ENCODE data around the gene RHOF.
A peak's percentile ranks its signal among the peaks of the same experiment; 100 is the strongest.

Gene RHOF

DNA sequence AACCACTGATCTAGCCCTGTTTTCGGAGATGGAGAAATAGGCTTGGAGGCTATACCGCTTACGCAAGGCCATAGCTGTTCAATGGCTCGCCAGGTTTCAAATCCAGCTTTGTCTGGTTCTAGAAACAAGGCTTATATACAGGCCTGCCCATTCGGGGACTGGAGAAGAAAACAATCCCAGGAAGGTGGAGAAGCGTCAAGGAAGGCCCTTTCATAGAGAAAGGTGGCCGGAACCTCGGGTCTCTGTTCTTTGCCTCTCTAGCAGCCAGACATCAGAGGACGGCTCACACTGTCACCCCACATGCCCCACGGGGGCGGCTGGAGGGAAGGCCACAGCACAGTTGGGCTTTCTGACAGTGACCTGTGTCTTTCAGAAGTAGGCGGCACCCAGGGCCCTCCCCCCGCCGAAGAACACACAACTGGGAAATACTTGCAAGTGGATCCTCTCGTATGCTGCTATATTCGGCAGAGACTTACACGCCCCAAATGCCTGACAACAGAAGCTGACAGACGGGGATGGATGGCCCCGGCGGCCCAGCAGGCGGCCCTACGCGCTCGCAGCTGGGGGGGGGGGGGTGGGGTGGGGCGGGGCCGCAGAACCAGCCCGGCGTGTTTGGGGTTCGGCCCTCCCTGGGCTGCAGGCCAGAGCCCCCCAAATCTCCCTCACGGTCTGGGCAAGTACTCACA, 5.8 kb upstream of the RHOF start:
- peak overlapping the region; percentile 87 to 90 for H3K4me3 ChIP-seq (ENCODE audit: low read length in 2 of 2)
- peaks cover 0 to 8% of the 10 kb centered on the region in 2 donors for H3K36me3 ChIP-seq (ENCODE audit: control insufficient read depth in 2 of 2, insufficient read depth in 2 of 2, low read length in 2 of 2)
- peak overlapping the region; percentile 74 to 96 for H3K9ac ChIP-seq (ENCODE audit: low read depth in 1 of 2, low read length in 2 of 2)
- H3K27ac ChIP-seq (ENCODE audit: low read depth in 2 of 2, low read length in 2 of 2), result peak overlapping the region; percentile 100
- H3K27me3 ChIP-seq (ENCODE audit: control insufficient read depth in 2 of 2, insufficient read depth in 2 of 2, low read length in 2 of 2), result no peaks in the 10 kb centered on the region
- H3K9me3 ChIP-seq (ENCODE audit: control insufficient read depth in 2 of 2, low read length in 2 of 2), result no peaks in the 10 kb centered on the region
- H3K4me1 ChIP-seq (ENCODE audit: control insufficient read depth in 2 of 2, insufficient read depth in 2 of 2, low read length in 2 of 2), result peaks cover 50 to 53% of the 10 kb centered on the region in 2 donors

DNA sequence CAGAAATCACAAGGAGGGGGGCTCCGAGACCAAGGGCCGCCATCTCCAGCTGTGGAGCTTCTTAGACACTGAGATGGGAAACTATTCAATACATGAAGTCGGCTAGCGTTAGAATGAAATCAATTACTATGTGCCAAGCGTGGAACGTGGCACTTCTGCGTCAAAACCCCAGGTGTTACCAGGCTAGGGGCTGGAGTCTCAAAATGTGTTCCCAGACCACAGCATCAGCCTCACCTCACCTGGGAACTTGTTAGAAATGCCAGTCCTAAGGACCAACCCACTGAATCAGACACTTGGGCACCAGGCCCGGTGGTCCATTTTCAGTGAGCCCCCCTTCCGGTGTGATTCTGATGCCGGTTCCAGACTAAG, 5.3 kb upstream of the RHOF start:
- Histone ChIP-seq H3K27me3 (ENCODE audit: control insufficient read depth in 2 of 2, insufficient read depth in 2 of 2, low read length in 2 of 2) (no peaks in the 10 kb centered on the region), H3K4me1 (ENCODE audit: control insufficient read depth in 2 of 2, insufficient read depth in 2 of 2, low read length in 2 of 2) (peaks cover 56 to 57% of the 10 kb centered on the region in 2 donors), H3K9me3 (ENCODE audit: control insufficient read depth in 2 of 2, low read length in 2 of 2) (no peaks in the 10 kb centered on the region), H3K9ac (ENCODE audit: low read depth in 1 of 2, low read length in 2 of 2) (peak overlapping the region; percentile 64 to 96), H3K36me3 (ENCODE audit: control insufficient read depth in 2 of 2, insufficient read depth in 2 of 2, low read length in 2 of 2) (peaks cover 0 to 8% of the 10 kb centered on the region in 2 donors), H3K4me3 (ENCODE audit: low read length in 2 of 2) (peak overlapping the region; percentile 87 to 90), H3K27ac (ENCODE audit: low read depth in 2 of 2, low read length in 2 of 2) (peak overlapping the region; percentile 100)

DNA sequence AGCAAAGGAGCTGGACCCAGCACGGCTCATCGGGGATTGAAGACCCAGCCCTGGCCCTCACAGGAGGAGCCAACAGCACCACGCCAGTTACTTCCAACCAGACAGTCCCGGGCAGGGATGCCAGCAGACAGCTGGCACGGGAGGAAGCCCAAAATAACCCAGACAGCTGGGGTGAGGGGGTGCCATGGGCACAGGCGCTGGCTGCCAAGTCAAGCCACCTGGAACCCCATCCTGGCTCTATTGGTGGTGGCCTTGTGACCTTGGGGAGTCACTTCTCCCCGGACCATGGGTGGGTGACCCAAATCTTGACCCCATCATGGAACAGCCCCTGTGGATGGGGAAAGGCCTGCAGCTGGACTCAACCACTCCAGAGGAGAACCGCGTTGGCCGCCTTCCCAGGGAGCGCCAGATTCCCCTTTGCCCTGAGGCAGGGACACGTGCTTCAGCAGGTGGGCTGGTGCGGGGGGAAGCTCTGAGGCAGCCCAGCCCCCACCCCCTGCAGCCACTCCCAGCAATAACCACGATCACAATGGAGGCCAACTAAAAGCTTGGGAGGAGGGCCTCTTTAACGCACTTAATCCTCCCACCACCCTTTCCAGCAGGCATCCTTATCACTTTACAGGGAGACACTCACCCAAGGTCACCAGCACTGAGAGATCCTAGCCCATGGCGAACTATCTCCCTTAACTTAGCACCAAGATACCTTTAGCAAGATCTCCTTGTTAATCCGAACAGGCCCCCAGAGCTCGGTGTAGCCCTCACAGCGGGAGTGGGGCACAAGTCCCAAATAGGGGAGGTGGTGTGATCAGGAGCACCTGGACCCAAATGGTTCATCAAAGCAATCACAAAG, 4.7 kb upstream of the RHOF start:
- Histone ChIP-seq H3K27ac (ENCODE audit: low read depth in 2 of 2, low read length in 2 of 2) (peak overlapping the region; percentile 100), H3K4me1 (ENCODE audit: control insufficient read depth in 2 of 2, insufficient read depth in 2 of 2, low read length in 2 of 2) (peaks cover 56 to 60% of the 10 kb centered on the region in 2 donors), H3K36me3 (ENCODE audit: control insufficient read depth in 2 of 2, insufficient read depth in 2 of 2, low read length in 2 of 2) (peaks cover 0 to 8% of the 10 kb centered on the region in 2 donors), H3K9me3 (ENCODE audit: control insufficient read depth in 2 of 2, low read length in 2 of 2) (no peaks in the 10 kb centered on the region), H3K27me3 (ENCODE audit: control insufficient read depth in 2 of 2, insufficient read depth in 2 of 2, low read length in 2 of 2) (no peaks in the 10 kb centered on the region), H3K9ac (ENCODE audit: low read depth in 1 of 2, low read length in 2 of 2) (peak overlapping the region; percentile 64 to 96), H3K4me3 (ENCODE audit: low read length in 2 of 2) (peak overlapping the region; percentile 87 to 90)

DNA sequence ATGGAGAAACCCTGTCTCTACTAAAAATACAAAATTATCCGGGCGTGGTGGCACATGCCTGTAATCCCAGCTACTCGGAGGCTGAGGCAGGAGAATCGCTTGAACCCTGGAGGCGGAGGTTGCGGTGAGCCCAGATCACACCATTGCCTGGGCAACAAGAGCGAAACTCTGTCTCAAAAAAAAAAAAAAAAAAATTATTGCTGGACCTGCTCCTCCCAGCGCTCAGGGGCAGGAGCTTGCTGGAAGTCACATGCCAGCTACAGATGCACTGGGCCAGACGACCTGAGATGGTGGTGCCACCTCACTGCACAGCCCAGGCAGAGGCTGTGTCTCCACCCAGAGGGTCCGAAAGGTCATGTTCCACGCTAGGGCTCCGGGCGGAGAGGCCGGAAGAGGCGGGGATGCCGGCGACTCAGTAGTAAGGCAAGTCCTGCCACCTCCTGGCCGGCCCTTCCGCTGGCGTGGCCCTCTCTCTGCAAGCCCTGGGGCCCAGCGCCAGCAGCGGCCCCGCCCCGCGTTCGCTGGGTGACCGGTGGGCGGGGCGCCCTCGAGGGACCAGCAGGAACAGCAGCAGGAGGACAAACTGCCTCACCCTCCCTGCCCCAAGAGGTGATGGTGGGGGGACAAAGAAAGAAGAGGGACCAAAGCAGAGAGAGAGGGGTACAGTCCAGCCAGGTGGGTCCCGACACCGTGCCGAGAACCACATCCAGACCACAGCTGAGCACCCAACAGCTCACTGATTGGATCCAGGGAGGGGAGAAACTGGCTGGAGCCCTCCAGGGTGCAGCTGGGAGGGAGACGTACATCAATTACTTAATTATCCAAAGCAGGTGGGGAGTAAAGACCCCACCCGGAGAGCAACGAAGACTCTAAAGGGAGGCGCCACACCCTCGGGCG, 3.6 kb upstream of the RHOF start:
- H3K27ac ChIP-seq (ENCODE audit: low read depth in 2 of 2, low read length in 2 of 2), result peak overlapping the region; percentile 100
- peaks cover 0 to 8% of the 10 kb centered on the region in 2 donors for H3K36me3 ChIP-seq (ENCODE audit: control insufficient read depth in 2 of 2, insufficient read depth in 2 of 2, low read length in 2 of 2)
- H3K9ac ChIP-seq (ENCODE audit: low read depth in 1 of 2, low read length in 2 of 2), result peak overlapping the region; percentile 54 to 96
- H3K4me1 ChIP-seq (ENCODE audit: control insufficient read depth in 2 of 2, insufficient read depth in 2 of 2, low read length in 2 of 2), result peaks cover 56 to 70% of the 10 kb centered on the region in 2 donors
- no peaks in the 10 kb centered on the region for H3K9me3 ChIP-seq (ENCODE audit: control insufficient read depth in 2 of 2, low read length in 2 of 2)
- H3K4me3 ChIP-seq (ENCODE audit: low read length in 2 of 2), result peak overlapping the region; percentile 87 to 90
- H3K27me3 ChIP-seq (ENCODE audit: control insufficient read depth in 2 of 2, insufficient read depth in 2 of 2, low read length in 2 of 2), result no peaks in the 10 kb centered on the region

DNA sequence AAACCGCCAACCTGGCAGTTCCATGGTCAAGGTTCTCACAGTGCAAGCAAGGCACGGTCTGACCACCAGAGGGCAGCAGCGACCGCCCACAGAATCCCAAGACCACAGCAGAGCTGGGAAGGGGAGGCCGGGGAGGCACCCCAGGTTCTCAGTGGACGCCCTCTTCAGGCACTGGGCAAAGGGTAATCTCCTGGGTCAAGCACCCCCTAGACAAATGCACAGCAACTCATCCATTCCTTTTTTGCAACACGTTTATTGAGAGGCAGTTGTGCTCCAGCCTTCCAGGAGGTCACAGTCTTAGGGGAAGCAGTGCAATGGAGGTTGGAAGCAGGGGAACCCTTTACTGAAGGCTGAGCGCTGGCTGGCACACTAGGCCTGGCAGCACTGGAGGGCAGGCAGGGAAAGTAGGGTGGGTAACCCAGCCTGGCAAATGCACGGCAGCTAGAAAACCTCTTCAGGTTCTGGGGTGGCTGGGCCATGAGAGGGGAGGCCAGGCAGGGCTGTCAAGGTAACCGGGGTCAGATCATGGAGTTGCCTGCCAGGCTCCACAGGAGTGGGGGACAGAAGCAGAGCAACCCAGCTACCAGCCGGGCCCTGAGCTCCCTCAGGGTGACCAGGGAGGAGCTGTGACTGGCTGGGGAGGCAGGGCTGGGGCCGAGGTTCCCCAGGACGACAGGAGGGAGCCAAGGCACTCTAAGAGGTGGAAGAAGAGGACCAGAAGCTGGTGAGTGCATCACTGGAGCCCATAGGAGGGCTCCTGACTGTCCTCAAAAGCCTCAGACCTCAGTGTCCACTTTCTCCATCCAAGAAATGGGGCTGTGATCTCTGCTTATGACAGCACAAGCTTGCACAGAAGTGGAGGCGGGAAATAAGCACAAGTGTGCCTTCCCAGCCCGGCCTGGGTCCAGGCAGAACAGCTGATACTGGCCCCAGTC, 1.8 kb upstream of the RHOF start:
- peaks cover 62 to 78% of the 10 kb centered on the region in 2 donors for H3K4me1 ChIP-seq (ENCODE audit: control insufficient read depth in 2 of 2, insufficient read depth in 2 of 2, low read length in 2 of 2)
- peak overlapping the region in 1 of 2 donors; percentile 62 for H3K4me3 ChIP-seq (ENCODE audit: low read length in 2 of 2)
- H3K27me3 ChIP-seq (ENCODE audit: control insufficient read depth in 2 of 2, insufficient read depth in 2 of 2, low read length in 2 of 2), result no peaks in the 10 kb centered on the region

DNA sequence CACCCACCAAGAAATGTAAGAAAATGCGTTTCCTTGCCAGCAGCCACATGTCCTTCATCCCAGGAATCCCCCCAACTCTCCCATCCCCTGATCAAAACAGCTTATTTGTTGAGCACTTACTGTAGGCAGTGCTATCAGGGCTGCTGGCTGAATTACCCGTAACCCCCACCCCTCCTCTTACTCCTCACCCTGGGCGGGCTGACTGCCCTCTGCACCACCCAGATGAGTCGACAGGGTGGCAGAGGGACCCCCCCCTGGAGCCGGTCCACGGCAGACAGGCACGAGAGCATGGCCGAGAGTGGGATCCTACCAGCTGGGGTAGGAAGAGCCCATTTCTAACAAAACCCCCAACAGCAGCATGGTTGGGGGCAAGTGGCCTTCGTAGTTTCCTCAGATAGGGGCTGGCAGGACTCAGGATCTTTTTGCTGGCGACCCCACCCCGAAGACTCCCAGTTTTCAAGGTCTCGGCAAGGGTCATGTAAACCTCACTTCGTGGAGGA, 1.1 kb upstream of the RHOF start:
- peaks cover 65 to 80% of the 10 kb centered on the region in 2 donors for H3K4me1 ChIP-seq (ENCODE audit: control insufficient read depth in 2 of 2, insufficient read depth in 2 of 2, low read length in 2 of 2)
- H3K9ac ChIP-seq (ENCODE audit: low read depth in 1 of 2, low read length in 2 of 2), result peak overlapping the region; percentile 65 to 74
- H3K4me3 ChIP-seq (ENCODE audit: low read length in 2 of 2), result peak overlapping the region; percentile 47 to 62
- H3K27ac ChIP-seq (ENCODE audit: low read depth in 2 of 2, low read length in 2 of 2), result peak overlapping the region; percentile 87 to 88
- peaks cover 0 to 8% of the 10 kb centered on the region in 2 donors for H3K36me3 ChIP-seq (ENCODE audit: control insufficient read depth in 2 of 2, insufficient read depth in 2 of 2, low read length in 2 of 2)
- no peaks in the 10 kb centered on the region for H3K27me3 ChIP-seq (ENCODE audit: control insufficient read depth in 2 of 2, insufficient read depth in 2 of 2, low read length in 2 of 2)
- no peaks in the 10 kb centered on the region for H3K9me3 ChIP-seq (ENCODE audit: control insufficient read depth in 2 of 2, low read length in 2 of 2)

More for the DNA sequence above, 1.8 kb upstream of the RHOF start:
- peaks cover 0 to 8% of the 10 kb centered on the region in 2 donors for H3K36me3 ChIP-seq (ENCODE audit: control insufficient read depth in 2 of 2, insufficient read depth in 2 of 2, low read length in 2 of 2)
- peak overlapping the region; percentile 87 to 88 for H3K27ac ChIP-seq (ENCODE audit: low read depth in 2 of 2, low read length in 2 of 2)
- H3K9ac ChIP-seq (ENCODE audit: low read depth in 1 of 2, low read length in 2 of 2), result peak overlapping the region; percentile 65 to 74
- no peaks in the 10 kb centered on the region for H3K9me3 ChIP-seq (ENCODE audit: control insufficient read depth in 2 of 2, low read length in 2 of 2)

DNA sequence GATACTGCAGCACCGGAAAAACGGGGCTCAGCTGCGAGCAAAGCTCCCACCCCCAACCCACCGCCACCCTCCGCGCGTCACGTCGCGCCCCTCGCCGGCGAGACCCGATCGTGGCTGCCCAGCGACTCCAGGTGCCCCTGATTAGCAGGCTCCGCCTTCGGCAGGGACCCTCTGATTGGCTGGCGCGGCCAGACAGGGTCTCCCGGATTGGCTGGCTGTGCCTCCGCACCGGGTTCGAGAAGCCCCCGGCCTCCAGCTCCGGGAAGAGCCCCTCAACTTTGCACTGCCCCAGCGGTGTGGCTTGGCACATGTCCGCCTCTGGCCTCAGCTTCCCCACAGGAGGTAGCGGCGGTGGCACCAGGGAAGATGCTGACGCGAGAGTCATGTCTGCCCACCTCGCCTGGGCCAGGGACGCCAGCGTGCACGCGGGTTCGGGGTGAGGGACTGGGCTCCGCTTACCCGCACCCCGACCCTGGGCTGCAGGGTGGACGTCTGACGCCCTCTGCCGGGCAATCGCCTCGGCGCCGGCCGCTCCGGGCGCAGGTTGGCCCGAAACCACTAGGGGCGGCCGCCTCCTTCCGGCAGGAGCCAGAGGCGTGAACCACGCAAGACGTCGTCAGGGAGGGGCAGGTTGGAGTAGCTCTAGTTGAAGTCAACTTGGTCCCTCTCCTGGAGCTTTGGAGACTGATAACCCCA, 498 bp upstream of the RHOF start:
- H3K4me3 ChIP-seq (ENCODE audit: low read length in 2 of 2), result peak overlapping the region; percentile 64 to 79
- H3K4me1 ChIP-seq (ENCODE audit: control insufficient read depth in 2 of 2, insufficient read depth in 2 of 2, low read length in 2 of 2), result peaks cover 64 to 79% of the 10 kb centered on the region in 2 donors
- H3K36me3 ChIP-seq (ENCODE audit: control insufficient read depth in 2 of 2, insufficient read depth in 2 of 2, low read length in 2 of 2), result peaks cover 0 to 8% of the 10 kb centered on the region in 2 donors
- no peaks in the 10 kb centered on the region for H3K9me3 ChIP-seq (ENCODE audit: control insufficient read depth in 2 of 2, low read length in 2 of 2)
- peak overlapping the region; percentile 65 to 74 for H3K9ac ChIP-seq (ENCODE audit: low read depth in 1 of 2, low read length in 2 of 2)
- H3K27me3 ChIP-seq (ENCODE audit: control insufficient read depth in 2 of 2, insufficient read depth in 2 of 2, low read length in 2 of 2), result no peaks in the 10 kb centered on the region
- H3K27ac ChIP-seq (ENCODE audit: low read depth in 2 of 2, low read length in 2 of 2), result peak overlapping the region; percentile 87 to 91

DNA sequence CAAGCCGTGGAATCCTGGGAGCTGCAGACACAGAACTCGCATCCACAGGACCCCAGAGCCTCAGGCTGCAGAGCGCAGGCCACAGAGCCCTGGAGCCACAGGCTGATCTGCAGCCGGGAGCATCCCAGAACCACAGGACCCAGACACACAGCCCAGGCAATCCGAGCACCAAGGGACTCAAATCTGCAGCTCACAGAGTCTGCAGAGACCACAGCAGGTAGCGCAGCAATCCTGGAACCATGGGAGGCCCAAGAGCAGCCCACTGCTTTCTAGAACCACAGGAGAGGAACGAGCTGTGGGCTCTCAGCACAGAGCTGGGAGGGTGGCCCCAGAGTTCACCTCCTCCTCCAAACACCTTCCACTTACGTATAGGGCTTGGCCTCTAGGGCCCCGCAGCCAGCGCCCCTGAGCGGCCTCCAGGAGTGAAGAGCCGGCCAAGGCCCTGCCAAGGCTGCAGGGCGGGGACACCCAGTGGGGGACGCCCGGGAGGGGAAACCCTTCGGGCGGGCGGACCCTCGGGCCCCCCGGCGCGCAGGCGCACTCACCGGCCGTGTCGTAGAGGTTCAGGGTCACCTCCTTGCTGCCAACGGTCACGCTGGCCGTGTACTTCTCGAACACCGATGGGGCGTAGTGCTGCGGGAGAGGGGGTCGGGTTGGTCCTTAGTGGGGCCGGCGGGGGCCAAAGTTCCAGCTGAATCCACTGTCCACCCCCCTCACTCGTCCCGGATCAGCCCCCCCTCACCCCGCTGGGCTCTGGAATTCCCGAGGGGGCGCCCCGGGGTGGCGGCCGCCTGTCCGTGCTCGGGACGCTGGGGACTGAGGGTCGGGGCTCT, 665 bp downstream of the RHOF start:
- H3K9ac ChIP-seq (ENCODE audit: low read depth in 1 of 2, low read length in 2 of 2), result peak overlapping the region; percentile 74 to 79

More for the DNA sequence above, 665 bp downstream of the RHOF start:
- peaks cover 55 to 72% of the 10 kb centered on the region in 2 donors for H3K4me1 ChIP-seq (ENCODE audit: control insufficient read depth in 2 of 2, insufficient read depth in 2 of 2, low read length in 2 of 2)
- no peaks in the 10 kb centered on the region for H3K9me3 ChIP-seq (ENCODE audit: control insufficient read depth in 2 of 2, low read length in 2 of 2)
- H3K4me3 ChIP-seq (ENCODE audit: low read length in 2 of 2), result peak overlapping the region; percentile 64 to 79
- H3K27me3 ChIP-seq (ENCODE audit: control insufficient read depth in 2 of 2, insufficient read depth in 2 of 2, low read length in 2 of 2), result no peaks in the 10 kb centered on the region
- peaks cover 0 to 8% of the 10 kb centered on the region in 2 donors for H3K36me3 ChIP-seq (ENCODE audit: control insufficient read depth in 2 of 2, insufficient read depth in 2 of 2, low read length in 2 of 2)
- peak overlapping the region; percentile 76 to 91 for H3K27ac ChIP-seq (ENCODE audit: low read depth in 2 of 2, low read length in 2 of 2)

Data from mucosa of rectum (tissue), 2 donors.